Fibroblast of lung (primary cell): Measurements from ENCODE around the gene FRS2. TPM values are rescaled to one million over a fixed set of nuclear protein-coding genes. Genes with fewer than 3 reads are reported as not detected.

Experiments
- DNase-seq, 2 donors: peaks; one replicate each; pipeline versions ENCODE4 v3.0.0 to v3.0.0-alpha.2; 2010; ENCODE audit warnings: low read depth in 2 of 2
- H2AFZ ChIP-seq: 2 replicates; pipeline ENCODE4 v1.5.1; 2012; ENCODE audit warnings: low read length, control low read depth, inconsistent platforms
- H3K27ac ChIP-seq: 2 replicates; pipeline ENCODE4 v1.5.1; 2011; ENCODE audit warnings: low read length, control low read depth; ENCODE audit not compliant: insufficient read depth
- H3K27me3 ChIP-seq: 2 replicates; pipeline ENCODE4 v1.5.1; 2011; ENCODE audit warnings: mild to moderate bottlenecking, low read length; ENCODE audit not compliant: control insufficient read depth, insufficient read depth
- H3K36me3 ChIP-seq: 2 replicates; pipeline ENCODE4 v1.5.1; 2011; ENCODE audit warnings: low read length; ENCODE audit not compliant: control insufficient read depth, insufficient read depth
- H3K4me1 ChIP-seq: 2 replicates; pipeline ENCODE4 v1.5.1; 2011; ENCODE audit warnings: low read length; ENCODE audit not compliant: control insufficient read depth, insufficient read depth; ENCODE audit errors: extremely low read depth
- H3K4me2 ChIP-seq: 2 replicates; pipeline ENCODE4 v1.5.1; 2011; ENCODE audit warnings: low read length, control low read depth; ENCODE audit not compliant: insufficient read depth; ENCODE audit errors: extremely low read depth
- H3K4me3 ChIP-seq, 4 experiments: fragments of 200-600 bp in 1 of 4; sonication (generic) in 1 of 4; replicated peaks in 1 of 4; 2 replicates each; pipeline ENCODE4 v1.5.1; 2011 to 2016; ENCODE audit warnings: low read length in 4 of 4, low read depth in 3 of 4, mild to moderate bottlenecking in 3 of 4, control low read depth in 2 of 4, inconsistent platforms in 1 of 4, mixed read lengths in 1 of 4; ENCODE audit not compliant: insufficient read depth in 1 of 4; ENCODE audit errors: control extremely low read depth in 1 of 4
- H3K79me2 ChIP-seq: 2 replicates; pipeline ENCODE4 v1.5.1; 2012; ENCODE audit warnings: mild to moderate bottlenecking, low read length, inconsistent platforms; ENCODE audit not compliant: control insufficient read depth, insufficient read depth
- H3K9ac ChIP-seq: 2 replicates; pipeline ENCODE4 v1.5.1; 2011; ENCODE audit warnings: mild to moderate bottlenecking, low read length, control low read depth; ENCODE audit not compliant: insufficient read depth
- H3K9me3 ChIP-seq: 2 replicates; pipeline ENCODE4 v1.5.1; 2012; ENCODE audit warnings: low read depth, low read length; ENCODE audit not compliant: control insufficient read depth, insufficient read depth
- H4K20me1 ChIP-seq: 2 replicates; pipeline ENCODE4 v1.5.1; 2011; ENCODE audit warnings: low read length; ENCODE audit not compliant: control insufficient read depth, insufficient read depth; ENCODE audit errors: extremely low read depth
- EZH2 ChIP-seq: IDR thresholded peaks from 2 replicates; pipeline ENCODE4 v1.5.1; 2012; ENCODE audit warnings: low read length, control low read depth, mild to moderate bottlenecking; ENCODE audit errors: missing control alignments
- polyA plus RNA-seq, 2 donors: library from polyadenylated mRNA; depleted of rRNA in 1 of 2; stranded (reverse) in 1 of 2; unstranded in 1 of 2; fragments of >200 nt; gene quantifications; 2 replicates each; pipeline ENCODE4 v1.2.1, GENCODE V29; 2011 to 2012; ENCODE audit warnings: missing spikeins in 1 of 2
- total RNA-seq: library from RNA; depleted of rRNA; stranded (reverse); fragments of >200 nt; gene quantifications from 2 replicates; pipeline ENCODE4 v1.2.1, GENCODE V29; 2014
- TF ChIP-seq, protein P1 (sequence below), 2 donors: IDR thresholded peaks in 1 of 2; conservative IDR thresholded peaks in 1 of 2; 1 replicate in 1 of 2; 2 replicates in 1 of 2; pipeline ENCODE4 v1.5.1; 2011 to 2012; ENCODE audit warnings: low read length in 2 of 2, control low read depth in 1 of 2, inconsistent platforms in 1 of 2, low read depth in 1 of 2, mild to moderate bottlenecking in 1 of 2

Gene FRS2
- total and polyA plus RNA-seq, 2 donors (not counting 1 experiment from before 2014, with no cell fraction given) = 37.1 to 45.9 TPM

DNA sequence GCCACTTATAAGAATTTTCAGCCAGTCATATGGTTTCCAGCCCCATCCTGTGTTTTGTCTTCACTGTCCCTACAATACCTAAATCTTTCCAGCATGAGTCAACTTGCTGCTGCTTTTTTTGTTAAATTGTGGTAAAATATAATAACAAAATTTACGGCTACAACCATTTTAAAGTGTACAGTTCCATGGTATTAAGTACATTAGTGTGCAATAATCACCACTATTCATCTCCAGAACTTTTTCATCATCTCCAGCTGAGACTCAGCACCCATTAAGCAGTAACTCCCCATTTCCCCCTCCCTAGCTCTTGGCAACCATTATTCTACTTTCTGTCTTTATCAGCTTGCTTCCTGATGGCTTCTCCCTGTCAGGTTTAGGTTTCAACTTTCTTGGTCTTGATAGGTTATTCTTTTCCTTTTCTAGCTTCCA, 39.1 kb downstream of the FRS2 start:
- DNase-seq = peak in 1 of 2 donors; percentile 71
- no peak overlapping the region for H3K9ac ChIP-seq
- no peak for TF ChIP-seq EZH2
- TF ChIP-seq, protein P1, sequence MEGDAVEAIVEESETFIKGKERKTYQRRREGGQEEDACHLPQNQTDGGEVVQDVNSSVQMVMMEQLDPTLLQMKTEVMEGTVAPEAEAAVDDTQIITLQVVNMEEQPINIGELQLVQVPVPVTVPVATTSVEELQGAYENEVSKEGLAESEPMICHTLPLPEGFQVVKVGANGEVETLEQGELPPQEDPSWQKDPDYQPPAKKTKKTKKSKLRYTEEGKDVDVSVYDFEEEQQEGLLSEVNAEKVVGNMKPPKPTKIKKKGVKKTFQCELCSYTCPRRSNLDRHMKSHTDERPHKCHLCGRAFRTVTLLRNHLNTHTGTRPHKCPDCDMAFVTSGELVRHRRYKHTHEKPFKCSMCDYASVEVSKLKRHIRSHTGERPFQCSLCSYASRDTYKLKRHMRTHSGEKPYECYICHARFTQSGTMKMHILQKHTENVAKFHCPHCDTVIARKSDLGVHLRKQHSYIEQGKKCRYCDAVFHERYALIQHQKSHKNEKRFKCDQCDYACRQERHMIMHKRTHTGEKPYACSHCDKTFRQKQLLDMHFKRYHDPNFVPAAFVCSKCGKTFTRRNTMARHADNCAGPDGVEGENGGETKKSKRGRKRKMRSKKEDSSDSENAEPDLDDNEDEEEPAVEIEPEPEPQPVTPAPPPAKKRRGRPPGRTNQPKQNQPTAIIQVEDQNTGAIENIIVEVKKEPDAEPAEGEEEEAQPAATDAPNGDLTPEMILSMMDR (conservative IDR thresholded peaks at IDR 0.05 in 1 of 2, IDR thresholded peaks at IDR 0.05 in 1 of 2; ENCODE audit: low read depth in 1 of 2, low read length in 2 of 2) = no peak
- peaks cover 74% of the 10 kb centered on the region for H3K79me2 ChIP-seq
- peaks cover 2% of the 10 kb centered on the region for H4K20me1 ChIP-seq
- H3K4me1 ChIP-seq = peaks cover 2% of the 10 kb centered on the region
- no peaks in the 10 kb centered on the region for H3K9me3 ChIP-seq
- H3K27me3 ChIP-seq = no peaks in the 10 kb centered on the region
- no peak overlapping the region for H3K4me3 ChIP-seq
- no peak overlapping the region for H2AFZ ChIP-seq
- no peak overlapping the region for H3K4me2 ChIP-seq
- H3K36me3 ChIP-seq = no peaks in the 10 kb centered on the region
- no peak overlapping the region for H3K27ac ChIP-seq

DNA sequence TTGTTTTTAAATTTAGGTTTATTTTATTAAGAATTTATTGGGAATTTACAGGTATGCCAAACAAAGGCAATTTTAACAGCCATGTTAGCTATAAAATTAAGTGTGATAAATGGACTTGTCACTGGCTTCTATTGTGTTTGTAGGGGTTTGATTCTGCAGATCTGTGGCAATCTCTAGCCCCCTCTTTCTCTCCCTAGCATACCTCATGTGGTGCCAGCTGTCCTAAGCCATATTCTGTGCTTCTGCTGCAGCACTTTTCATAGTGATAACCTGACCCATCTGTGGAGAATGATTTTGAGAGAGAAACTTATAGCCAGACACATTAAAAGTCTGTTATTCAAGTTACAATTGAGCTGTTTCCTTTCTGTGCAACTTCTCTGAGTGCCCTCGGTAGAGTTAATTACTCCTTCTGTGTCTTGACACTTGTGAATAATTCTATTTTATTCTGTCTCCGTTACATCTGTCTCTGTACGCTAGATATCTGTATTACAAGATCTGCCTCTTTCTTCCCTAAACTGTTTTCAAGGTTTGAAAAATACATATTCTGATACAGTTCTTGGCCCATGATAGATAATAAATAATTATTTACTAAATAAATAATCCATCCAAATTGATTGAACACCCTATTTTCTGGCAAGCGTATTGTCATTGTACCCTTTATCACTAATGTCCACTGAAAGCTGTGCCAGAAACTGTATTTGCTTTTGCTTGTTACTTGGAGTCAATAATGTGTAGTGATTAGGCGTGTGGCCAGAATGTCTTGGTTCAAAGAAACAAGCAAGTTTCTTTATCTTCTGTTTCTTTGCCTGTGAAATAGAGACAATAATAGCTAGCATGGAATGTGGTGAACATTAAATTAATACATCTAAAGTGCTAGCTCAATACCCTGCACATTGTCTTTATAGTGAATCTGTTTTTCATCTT, 40.0 kb downstream of the FRS2 start:
- TF ChIP-seq, protein P1 (conservative IDR thresholded peaks at IDR 0.05 in 1 of 2, IDR thresholded peaks at IDR 0.05 in 1 of 2; ENCODE audit: low read depth in 1 of 2, low read length in 2 of 2) = no peak
- TF ChIP-seq EZH2 = no peak
- Histone ChIP-seq H3K4me3 (no peak overlapping the region), H3K4me1 (peaks cover 2% of the 10 kb centered on the region), H3K9me3 (no peaks in the 10 kb centered on the region), H3K79me2 (peaks cover 75% of the 10 kb centered on the region), H3K36me3 (no peaks in the 10 kb centered on the region), H3K4me2 (no peak overlapping the region), H3K27me3 (no peaks in the 10 kb centered on the region), H3K27ac (no peak overlapping the region), H3K9ac (no peak overlapping the region), H2AFZ (no peak overlapping the region), H4K20me1 (peaks cover 2% of the 10 kb centered on the region)
- no peak for DNase-seq

DNA sequence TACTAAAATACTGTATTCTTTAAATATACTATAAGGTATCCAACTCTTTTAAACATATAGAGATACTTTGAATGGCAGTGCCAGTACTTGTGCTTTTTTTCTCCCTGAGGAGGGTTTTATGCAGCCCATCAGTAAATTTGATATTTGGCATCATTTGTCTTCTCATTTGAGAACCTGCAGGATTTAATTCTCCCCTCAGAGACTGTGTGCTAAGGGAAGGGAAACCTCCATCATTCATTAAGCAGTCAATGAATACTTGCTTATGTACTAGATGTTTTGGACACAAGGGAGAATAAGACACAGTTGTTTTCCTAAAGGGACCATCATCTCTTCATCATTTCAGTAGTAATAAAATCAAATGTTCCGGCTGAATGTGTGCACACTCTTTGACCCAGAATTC, 40.8 kb downstream of the FRS2 start:
- Histone ChIP-seq H3K9ac (no peak overlapping the region), H3K4me3 (no peak overlapping the region), H3K27me3 (no peaks in the 10 kb centered on the region), H3K4me2 (no peak overlapping the region), H4K20me1 (peaks cover 2% of the 10 kb centered on the region), H3K79me2 (peaks cover 73% of the 10 kb centered on the region), H3K4me1 (peaks cover 4% of the 10 kb centered on the region), H2AFZ (no peak overlapping the region), H3K36me3 (no peaks in the 10 kb centered on the region), H3K9me3 (no peaks in the 10 kb centered on the region), H3K27ac (no peak overlapping the region)
- no peak for DNase-seq
- TF ChIP-seq, protein P1 (conservative IDR thresholded peaks at IDR 0.05 in 1 of 2, IDR thresholded peaks at IDR 0.05 in 1 of 2; ENCODE audit: low read depth in 1 of 2, low read length in 2 of 2) = no peak
- TF ChIP-seq EZH2 = no peak
